C4-2B (cell line): ENCODE measurements around the gene CAMTA1.
"Not testable (repeated sequence)": the region's sequence is repeated elsewhere in the genome, so short reads cannot be mapped to it uniquely, and the experiment has no call there.

ENCODE experiments used
- H3K27ac ChIP-seq: fragments of 450-650 bp; 2 replicates; pipeline ENCODE4 v1.5.1; 2017
- CTCF ChIP-seq: fragments of 450-650 bp; conservative IDR thresholded peaks from 2 replicates; pipeline ENCODE4 v1.5.1; 2017; ENCODE audit warnings: mild to moderate bottlenecking
- ZFX ChIP-seq: fragments of 450-650 bp; IDR thresholded peaks from 2 replicates; pipeline ENCODE4 v1.6.1; 2017

CAMTA1 gene

GRCh38 chr1:7146710-7147109 is 361.5 kb downstream of the CAMTA1 start:
- TF ChIP-seq ZFX (no peak), CTCF (no peak)
- H3K27ac ChIP-seq = no peak overlapping the region

DNA sequence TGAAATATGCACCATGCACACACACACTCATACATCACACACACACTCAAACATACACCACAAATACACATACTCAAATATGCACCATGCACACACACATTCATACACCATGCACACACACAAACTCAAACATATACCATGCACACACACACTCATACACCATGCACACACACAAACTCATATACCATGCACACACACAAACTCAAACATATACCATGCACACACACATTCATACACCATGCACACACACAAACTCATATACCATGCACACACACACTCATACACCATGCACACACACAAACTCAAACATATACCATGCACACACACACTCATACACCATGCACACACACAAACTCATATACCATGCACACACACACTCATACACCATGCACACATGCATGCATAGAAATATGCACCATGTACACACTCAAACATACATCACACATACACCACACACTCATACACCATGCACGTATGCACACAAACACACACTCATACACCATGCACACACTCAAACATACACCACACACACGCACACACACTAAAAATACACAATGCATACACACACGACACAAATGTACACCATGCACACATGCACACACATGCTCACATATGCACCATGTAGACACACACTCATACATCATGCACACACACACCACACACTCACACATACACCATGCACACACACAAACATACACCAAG is 362.5 kb downstream of the CAMTA1 start:
- not testable (repeated sequence) for H3K27ac ChIP-seq

DNA sequence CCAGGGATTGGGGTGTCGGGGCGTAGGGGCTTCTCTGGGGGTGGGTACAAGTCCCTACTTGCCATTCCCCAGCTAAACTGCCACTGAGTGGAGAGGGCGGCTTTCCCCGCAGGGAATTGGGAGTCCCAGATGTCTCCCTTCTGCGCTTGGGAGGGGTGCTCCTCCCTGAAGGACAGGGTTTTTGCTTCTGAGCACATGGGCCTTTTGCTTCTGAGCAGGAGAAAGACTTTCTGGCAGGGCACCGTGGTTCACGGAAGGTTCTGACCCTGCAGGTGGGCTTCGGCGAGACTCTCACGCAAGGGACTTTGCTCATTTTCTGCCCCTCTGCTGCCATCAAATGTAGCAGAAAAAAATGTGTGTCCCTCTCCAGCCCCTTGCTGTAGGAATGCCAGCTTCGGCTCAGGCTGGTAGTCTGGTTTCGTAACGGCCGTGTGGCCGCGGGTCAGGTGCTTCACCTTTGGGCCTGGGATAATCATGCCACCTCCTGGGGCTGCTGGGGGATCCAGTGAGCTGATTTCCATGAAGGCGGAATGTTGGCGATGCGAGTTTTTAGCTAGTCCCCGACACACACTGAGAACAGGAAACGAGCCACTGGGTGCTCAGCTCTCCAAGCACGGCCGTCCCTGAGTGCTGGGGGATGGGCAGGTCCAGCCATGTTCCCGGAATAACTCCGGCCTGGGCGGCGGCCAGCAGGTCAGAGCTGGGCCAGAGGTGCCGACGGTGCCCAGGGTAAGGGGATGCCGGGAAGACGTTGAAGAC is 364.0 kb downstream of the CAMTA1 start:
- no peak overlapping the region for H3K27ac ChIP-seq
- no peak for TF ChIP-seq ZFX
- TF ChIP-seq CTCF = no peak

DNA sequence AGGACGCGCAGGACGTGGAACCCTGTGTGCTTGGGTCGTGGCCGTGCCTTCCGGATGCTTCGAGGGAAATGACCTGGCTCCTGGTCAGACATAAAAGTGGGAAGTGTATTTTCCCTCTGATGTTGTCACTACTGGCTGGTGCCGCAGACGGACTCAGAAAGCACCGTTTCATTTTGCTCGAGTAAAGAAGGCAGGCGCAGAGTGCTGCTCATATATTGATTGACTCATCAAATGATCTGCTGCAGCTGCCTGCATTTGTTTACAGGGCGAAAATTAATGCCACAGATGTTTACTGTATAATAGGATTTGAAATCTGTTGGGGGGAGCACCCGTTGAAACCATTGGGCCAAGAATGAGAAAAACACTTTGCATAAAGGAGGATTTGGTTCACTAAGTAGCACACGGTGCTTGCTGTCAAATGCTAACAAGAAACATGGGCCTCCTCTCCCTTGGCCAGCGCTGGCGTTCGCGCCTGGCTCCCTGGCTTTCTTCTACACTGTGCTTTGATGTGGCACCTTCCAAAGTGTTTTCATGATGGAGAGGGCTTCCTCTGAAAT is 365.5 kb downstream of the CAMTA1 start:
- TF ChIP-seq CTCF (no peak), ZFX (no peak)
- H3K27ac ChIP-seq = no peak overlapping the region

DNA sequence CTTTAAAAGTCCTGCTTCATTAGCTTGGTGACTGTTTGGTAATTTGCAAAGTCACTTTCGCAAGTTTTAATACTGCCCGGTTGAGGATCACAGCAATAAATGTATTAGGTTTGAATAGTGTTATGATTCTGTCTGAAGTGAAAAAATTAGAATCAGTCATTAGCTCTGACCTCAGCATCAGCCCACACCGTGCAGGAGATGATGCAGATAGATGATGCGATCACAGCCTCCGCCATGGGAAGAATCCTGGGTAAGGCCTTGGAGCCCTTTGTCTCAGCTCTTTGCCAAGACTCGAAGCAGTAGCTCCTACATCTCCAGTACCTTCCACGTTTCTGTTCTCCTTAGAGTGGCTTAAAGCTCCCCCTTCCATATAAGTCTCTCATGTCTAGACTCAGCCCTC is 366.7 kb downstream of the CAMTA1 start:
- TF ChIP-seq ZFX (no peak), CTCF (no peak)
- no peak overlapping the region for H3K27ac ChIP-seq

- TF ChIP-seq ZFX = no peak
- no peak for TF ChIP-seq CTCF
- no peak overlapping the region for H3K27ac ChIP-seq
These were observed 367.4 kb downstream of the CAMTA1 start for GRCh38 chr1:7152655-7153054.

- no peak overlapping the region for H3K27ac ChIP-seq
- TF ChIP-seq CTCF = no peak
- no peak for TF ChIP-seq ZFX
These were observed 368.2 kb downstream of the CAMTA1 start for GRCh38 chr1:7153464-7153863.
